Measurements from ENCODE around the gene CHMP4B. TPM values are rescaled to one million over a fixed set of nuclear protein-coding genes. Genes with fewer than 3 reads are reported as not detected.

The CHMP4B gene
- polyA plus RNA-seq, 4 donors = 112 to 218 (median 173) TPM

- WGBS, 3 donors = 52 to 59% (median 58%) methylated on average over 4 of the region's 4 CpGs
- no peak for FAIRE-seq
Observed at GRCh38 chr20:33896509-33896908, 85.4 kb downstream of the CHMP4B start.

DNA sequence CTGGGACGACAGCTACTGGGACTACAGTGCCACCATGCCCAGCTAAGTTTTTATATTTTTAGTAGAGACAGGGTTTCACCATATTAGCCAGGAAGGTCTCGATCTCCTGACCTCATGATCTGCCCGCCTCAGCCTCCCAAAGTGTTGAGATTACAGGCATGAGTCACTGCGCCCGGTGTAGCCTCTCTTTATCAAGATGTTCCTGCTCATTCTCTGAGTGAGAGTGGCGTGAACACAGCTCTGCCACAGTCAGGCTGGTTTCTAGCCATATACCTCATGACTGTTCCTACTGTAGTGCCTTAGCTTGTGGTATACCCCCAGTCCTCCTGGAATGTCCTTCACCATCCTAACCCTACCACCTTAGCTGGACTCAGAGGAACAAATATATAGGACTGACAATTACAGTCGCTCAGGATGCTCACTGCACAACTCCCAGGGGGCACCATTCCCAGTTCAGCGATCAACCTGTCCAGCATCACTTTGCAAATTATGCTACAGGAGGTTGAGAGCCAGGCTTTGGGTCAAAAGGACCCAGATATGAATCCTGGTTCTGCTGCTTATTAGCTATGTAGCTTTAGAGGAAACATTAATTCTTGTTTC is 86.3 kb downstream of the CHMP4B start:
- Histone ChIP-seq H3K36me3 (ENCODE audit: control insufficient read depth in 3 of 3, insufficient read depth in 2 of 3, low read depth in 1 of 3, low read length in 3 of 3) (no peaks in the 10 kb centered on the region), H3K9me3 (ENCODE audit: control insufficient read depth in 2 of 2, insufficient read depth in 1 of 2, low read depth in 1 of 2, low read length in 1 of 2) (no peaks in the 10 kb centered on the region), H3K27ac (ENCODE audit: low read depth in 1 of 3, low read length in 2 of 3) (no peak overlapping the region), H3K4me1 (ENCODE audit: control insufficient read depth in 3 of 3, insufficient read depth in 2 of 3, low read depth in 1 of 3, low read length in 2 of 3) (no peaks in the 10 kb centered on the region), H3K4me3 (ENCODE audit: low read depth in 1 of 3, low read length in 3 of 3) (no peak overlapping the region), H3K27me3 (ENCODE audit: control insufficient read depth in 3 of 3, insufficient read depth in 3 of 3, low read length in 3 of 3) (peaks cover 0 to 9% (median 4%) of the 10 kb centered on the region in 3 donors)
- DNase-seq (peak in 1 of 2 donors; percentile 21), FAIRE-seq (no peak)
- 32 to 82% (median 55%) methylated on average over 8 of the region's 8 CpGs for whole genome bisulfite sequencing, 3 donors

More at GRCh38 chr20:33896509-33896908, 85.4 kb downstream of the CHMP4B start:
- Histone ChIP-seq H3K27me3 (ENCODE audit: control insufficient read depth in 3 of 3, insufficient read depth in 3 of 3, low read length in 3 of 3) (peaks cover 0 to 9% (median 4%) of the 10 kb centered on the region in 3 donors), H3K9me3 (ENCODE audit: control insufficient read depth in 2 of 2, insufficient read depth in 1 of 2, low read depth in 1 of 2, low read length in 1 of 2) (no peaks in the 10 kb centered on the region), H3K27ac (ENCODE audit: low read depth in 1 of 3, low read length in 2 of 3) (no peak overlapping the region), H3K4me3 (ENCODE audit: low read depth in 1 of 3, low read length in 3 of 3) (no peak overlapping the region), H3K36me3 (ENCODE audit: control insufficient read depth in 3 of 3, insufficient read depth in 2 of 3, low read depth in 1 of 3, low read length in 3 of 3) (no peaks in the 10 kb centered on the region), H3K4me1 (ENCODE audit: control insufficient read depth in 3 of 3, insufficient read depth in 2 of 3, low read depth in 1 of 3, low read length in 2 of 3) (no peaks in the 10 kb centered on the region)
- no peak for DNase-seq

DNA sequence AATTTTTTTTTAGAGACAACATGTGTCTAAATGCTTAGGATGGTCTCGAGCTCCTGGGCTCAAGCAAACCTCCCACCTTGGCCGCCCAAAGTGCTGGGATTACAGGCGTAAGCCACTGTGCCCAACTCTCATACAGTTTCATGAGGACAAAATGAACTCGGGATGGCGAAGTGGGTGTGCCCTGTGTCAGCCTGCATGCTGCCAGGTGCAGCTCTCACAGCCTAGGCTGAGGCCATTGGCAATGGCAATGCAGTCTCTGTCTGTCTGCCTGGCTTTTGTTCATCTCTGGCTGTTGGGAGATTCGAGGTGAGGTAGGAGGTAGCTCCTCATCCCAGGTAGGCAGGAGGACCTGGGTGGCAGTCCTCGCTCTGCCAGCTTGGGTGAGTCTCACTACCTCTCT is 88.0 kb downstream of the CHMP4B start:
- Histone ChIP-seq H3K27me3 (ENCODE audit: control insufficient read depth in 3 of 3, insufficient read depth in 3 of 3, low read length in 3 of 3) (peaks cover 0 to 9% (median 4%) of the 10 kb centered on the region in 3 donors), H3K4me1 (ENCODE audit: control insufficient read depth in 3 of 3, insufficient read depth in 2 of 3, low read depth in 1 of 3, low read length in 2 of 3) (no peaks in the 10 kb centered on the region), H3K36me3 (ENCODE audit: control insufficient read depth in 3 of 3, insufficient read depth in 2 of 3, low read depth in 1 of 3, low read length in 3 of 3) (no peaks in the 10 kb centered on the region), H3K27ac (ENCODE audit: low read depth in 1 of 3, low read length in 2 of 3) (no peak overlapping the region), H3K4me3 (ENCODE audit: low read depth in 1 of 3, low read length in 3 of 3) (no peak overlapping the region), H3K9me3 (ENCODE audit: control insufficient read depth in 2 of 2, insufficient read depth in 1 of 2, low read depth in 1 of 2, low read length in 1 of 2) (no peaks in the 10 kb centered on the region)
- no peak for FAIRE-seq
- 50 to 86% (median 72%) methylated on average over 7 of the region's 7 CpGs for WGBS, 3 donors
- no peak for DNase-seq

DNA sequence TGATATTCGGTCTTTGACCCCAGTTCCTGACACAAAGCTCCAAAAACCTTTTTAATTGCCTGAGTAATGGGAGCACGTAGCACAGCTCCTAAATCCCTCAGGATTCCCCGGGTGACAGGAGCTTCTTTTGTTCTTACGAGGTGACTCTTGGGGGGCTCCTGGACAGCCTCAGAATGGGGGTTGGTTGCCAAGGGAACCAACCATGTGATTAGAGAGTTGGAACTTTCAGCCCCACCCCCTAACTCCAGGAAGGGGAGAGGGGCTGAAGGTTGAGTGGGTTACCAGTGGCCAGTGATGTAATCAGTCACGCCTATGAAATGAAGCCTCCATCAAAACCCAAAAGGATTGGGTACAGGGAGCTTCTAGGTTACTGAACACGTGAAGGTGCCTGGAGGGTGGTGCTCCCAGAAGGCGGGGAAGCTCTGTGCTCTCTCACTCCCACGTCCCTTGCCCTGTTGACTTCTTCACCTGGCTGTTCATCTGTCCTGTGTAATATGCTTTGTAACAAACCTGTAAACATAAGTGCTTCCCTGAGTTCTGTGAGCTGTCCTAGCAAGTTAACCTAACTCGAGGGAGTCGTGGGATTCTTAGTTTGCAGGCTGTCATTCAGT is 89.5 kb downstream of the CHMP4B start:
- no peak overlapping the region for H3K27ac ChIP-seq (ENCODE audit: low read depth in 1 of 3, low read length in 2 of 3)
- H3K9me3 ChIP-seq (ENCODE audit: control insufficient read depth in 2 of 2, insufficient read depth in 1 of 2, low read depth in 1 of 2, low read length in 1 of 2) = no peaks in the 10 kb centered on the region
- peaks cover 0 to 9% (median 4%) of the 10 kb centered on the region in 3 donors for H3K27me3 ChIP-seq (ENCODE audit: control insufficient read depth in 3 of 3, insufficient read depth in 3 of 3, low read length in 3 of 3)
- no peaks in the 10 kb centered on the region for H3K4me1 ChIP-seq (ENCODE audit: control insufficient read depth in 3 of 3, insufficient read depth in 2 of 3, low read depth in 1 of 3, low read length in 2 of 3)
- WGBS, 3 donors = 25 to 45% (median 36%) methylated on average over 10 of the region's 10 CpGs
- H3K36me3 ChIP-seq (ENCODE audit: control insufficient read depth in 3 of 3, insufficient read depth in 2 of 3, low read depth in 1 of 3, low read length in 3 of 3) = no peaks in the 10 kb centered on the region
- FAIRE-seq (no peak), DNase-seq (no peak)
- no peak overlapping the region for H3K4me3 ChIP-seq (ENCODE audit: low read depth in 1 of 3, low read length in 3 of 3)

DNA sequence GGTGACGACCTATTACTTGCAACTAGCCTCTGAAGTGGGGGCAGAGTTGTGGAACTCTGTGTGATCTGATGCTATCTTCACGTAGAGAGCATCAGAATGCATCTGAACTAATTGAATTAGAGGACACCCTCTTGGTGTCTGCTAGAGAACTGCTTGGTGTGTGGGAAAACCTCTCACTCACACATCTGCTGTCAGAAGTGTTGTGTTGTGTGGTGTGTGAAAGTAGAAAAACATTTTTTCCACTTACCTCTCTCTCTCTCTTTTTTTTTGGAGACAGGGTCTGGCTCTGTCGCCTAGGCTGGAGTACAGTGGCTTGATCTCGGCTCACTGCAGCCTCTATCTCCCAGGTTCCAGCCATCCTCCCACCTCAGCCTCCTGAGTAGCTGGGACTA is 90.0 kb downstream of the CHMP4B start:
- no peak for DNase-seq
- no peaks in the 10 kb centered on the region for H3K4me1 ChIP-seq (ENCODE audit: control insufficient read depth in 3 of 3, insufficient read depth in 2 of 3, low read depth in 1 of 3, low read length in 2 of 3)
- 59 to 70% (median 67%) methylated on average over 4 of the region's 4 CpGs for WGBS, 3 donors

DNA sequence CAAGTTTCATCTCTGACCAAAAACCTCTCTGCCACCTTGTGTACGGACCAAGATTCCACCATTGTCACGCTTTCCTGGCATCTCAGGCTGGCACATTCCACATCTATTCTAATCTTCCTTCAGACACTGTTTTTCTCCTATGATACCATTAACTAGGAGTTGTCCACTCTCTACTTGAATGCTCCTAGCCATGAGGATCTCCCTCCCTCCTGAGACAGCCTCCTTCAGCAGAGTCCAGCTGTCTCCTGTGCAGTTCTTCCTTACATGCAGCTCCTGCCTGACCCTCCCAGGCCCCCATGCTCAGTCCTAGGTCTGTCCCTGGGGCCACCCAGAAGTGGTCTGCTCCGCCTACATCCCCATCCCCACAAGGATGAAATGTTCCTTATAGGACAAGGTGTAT is 90.9 kb downstream of the CHMP4B start:
- no peak for DNase-seq
- Histone ChIP-seq H3K27ac (ENCODE audit: low read depth in 1 of 3, low read length in 2 of 3) (no peak overlapping the region), H3K9me3 (ENCODE audit: control insufficient read depth in 2 of 2, insufficient read depth in 1 of 2, low read depth in 1 of 2, low read length in 1 of 2) (no peaks in the 10 kb centered on the region), H3K4me3 (ENCODE audit: low read depth in 1 of 3, low read length in 3 of 3) (no peak overlapping the region), H3K27me3 (ENCODE audit: control insufficient read depth in 3 of 3, insufficient read depth in 3 of 3, low read length in 3 of 3) (peaks cover 0 to 4% (median 0%) of the 10 kb centered on the region in 3 donors), H3K36me3 (ENCODE audit: control insufficient read depth in 3 of 3, insufficient read depth in 2 of 3, low read depth in 1 of 3, low read length in 3 of 3) (no peaks in the 10 kb centered on the region), H3K4me1 (ENCODE audit: control insufficient read depth in 3 of 3, insufficient read depth in 2 of 3, low read depth in 1 of 3, low read length in 2 of 3) (no peaks in the 10 kb centered on the region)
- FAIRE-seq = no peak
- 83 to 95% (median 92%) methylated on average over 3 of the region's 3 CpGs for WGBS, 3 donors

More for the DNA sequence above, 90.0 kb downstream of the CHMP4B start:
- Histone ChIP-seq H3K9me3 (ENCODE audit: control insufficient read depth in 2 of 2, insufficient read depth in 1 of 2, low read depth in 1 of 2, low read length in 1 of 2) (no peaks in the 10 kb centered on the region), H3K27me3 (ENCODE audit: control insufficient read depth in 3 of 3, insufficient read depth in 3 of 3, low read length in 3 of 3) (peaks cover 0 to 8% (median 4%) of the 10 kb centered on the region in 3 donors), H3K36me3 (ENCODE audit: control insufficient read depth in 3 of 3, insufficient read depth in 2 of 3, low read depth in 1 of 3, low read length in 3 of 3) (no peaks in the 10 kb centered on the region), H3K27ac (ENCODE audit: low read depth in 1 of 3, low read length in 2 of 3) (no peak overlapping the region), H3K4me3 (ENCODE audit: low read depth in 1 of 3, low read length in 3 of 3) (no peak overlapping the region)
- FAIRE-seq = no peak

Other genes with a start within 250 kb of the CHMP4B start
- under 1 TPM in 2 of 4 donors, not detected in 2; 0.07 to 0.41 TPM for gene C20orf144, start 149.0 kb upstream of the CHMP4B start, polyA plus RNA-seq
- gene ACTL10, start 144.4 kb upstream of the CHMP4B start, polyA plus RNA-seq = 1 to 10 TPM in 3 of 4 donors, under 1 TPM in 1; 0.89 to 5.4 (median 2.0) TPM
- gene NECAB3, start 136.9 kb upstream of the CHMP4B start, polyA plus RNA-seq = 10 to 100 TPM; 24.4 to 54.8 (median 42.2) TPM
- gene E2F1, start 125.0 kb upstream of the CHMP4B start, polyA plus RNA-seq = 10 to 100 TPM in 1 of 4 donors, 1 to 10 TPM in 3; 2.2 to 10.9 (median 4.6) TPM
- gene PXMP4, start 91.0 kb upstream of the CHMP4B start, polyA plus RNA-seq = 1 to 10 TPM; 5.4 to 8.7 (median 7.8) TPM
- gene ZNF341, start 79.4 kb upstream of the CHMP4B start, polyA plus RNA-seq = 1 to 10 TPM; 2.7 to 4.4 (median 3.4) TPM
- 100 to 1,000 TPM; 108 to 166 (median 145) TPM for gene RALY, start 182.6 kb downstream of the CHMP4B start, polyA plus RNA-seq

Data from small intestine (tissue), 7 donors.